ENCODE results near the gene INTS15.

DNA sequence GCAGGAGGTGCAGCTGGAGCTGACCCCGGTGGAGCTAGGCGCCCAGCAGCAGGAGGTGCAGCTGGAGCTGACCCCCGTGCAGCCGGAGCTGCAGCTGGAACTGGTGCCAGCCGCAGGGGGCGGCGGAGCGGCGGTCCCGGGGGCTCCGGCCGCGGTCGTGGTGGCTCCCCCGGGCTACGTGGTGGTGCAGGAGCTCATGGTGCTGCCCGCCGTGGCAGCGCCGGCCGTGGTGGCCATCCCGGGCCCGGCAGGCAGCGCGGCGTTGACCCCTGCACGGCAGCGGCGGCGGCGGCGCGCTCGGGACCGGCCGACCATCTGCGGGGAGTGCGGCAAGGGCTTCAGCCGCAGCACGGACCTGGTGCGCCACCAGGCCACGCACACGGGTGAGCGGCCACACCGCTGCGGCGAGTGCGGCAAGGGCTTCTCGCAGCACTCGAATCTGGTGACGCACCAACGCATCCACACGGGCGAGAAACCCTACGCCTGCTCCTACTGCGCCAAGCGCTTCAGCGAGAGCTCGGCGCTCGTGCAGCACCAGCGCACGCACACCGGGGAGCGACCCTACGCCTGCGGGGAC, 32.4 kb downstream of the INTS15 start:
- no peak for TF ChIP-seq EZH2 (IDR thresholded peaks at IDR 0.05; ENCODE audit: borderline replicate concordance, low read depth, low read length, severe bottlenecking)
- TF ChIP-seq, protein P1, sequence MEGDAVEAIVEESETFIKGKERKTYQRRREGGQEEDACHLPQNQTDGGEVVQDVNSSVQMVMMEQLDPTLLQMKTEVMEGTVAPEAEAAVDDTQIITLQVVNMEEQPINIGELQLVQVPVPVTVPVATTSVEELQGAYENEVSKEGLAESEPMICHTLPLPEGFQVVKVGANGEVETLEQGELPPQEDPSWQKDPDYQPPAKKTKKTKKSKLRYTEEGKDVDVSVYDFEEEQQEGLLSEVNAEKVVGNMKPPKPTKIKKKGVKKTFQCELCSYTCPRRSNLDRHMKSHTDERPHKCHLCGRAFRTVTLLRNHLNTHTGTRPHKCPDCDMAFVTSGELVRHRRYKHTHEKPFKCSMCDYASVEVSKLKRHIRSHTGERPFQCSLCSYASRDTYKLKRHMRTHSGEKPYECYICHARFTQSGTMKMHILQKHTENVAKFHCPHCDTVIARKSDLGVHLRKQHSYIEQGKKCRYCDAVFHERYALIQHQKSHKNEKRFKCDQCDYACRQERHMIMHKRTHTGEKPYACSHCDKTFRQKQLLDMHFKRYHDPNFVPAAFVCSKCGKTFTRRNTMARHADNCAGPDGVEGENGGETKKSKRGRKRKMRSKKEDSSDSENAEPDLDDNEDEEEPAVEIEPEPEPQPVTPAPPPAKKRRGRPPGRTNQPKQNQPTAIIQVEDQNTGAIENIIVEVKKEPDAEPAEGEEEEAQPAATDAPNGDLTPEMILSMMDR (IDR thresholded peaks at IDR 0.05; ENCODE audit: borderline replicate concordance, extremely low read depth, low read length, poor library complexity, severe bottlenecking), result no peak

Measured in DND-41 (cell line).